GM19035 (cell line): ENCODE measurements around the gene SCAMP3.
"Not testable (repeated sequence)": the region's sequence is repeated elsewhere in the genome, so short reads cannot be mapped to it uniquely, and the experiment has no call there.

ENCODE experiments used
- ATAC-seq: cut with Tn5 transposase; IDR thresholded peaks from one replicate; pipeline ENCODE4 v1.9.1; 2021; ENCODE audit not compliant: unreplicated experiment

Gene SCAMP3

DNA sequence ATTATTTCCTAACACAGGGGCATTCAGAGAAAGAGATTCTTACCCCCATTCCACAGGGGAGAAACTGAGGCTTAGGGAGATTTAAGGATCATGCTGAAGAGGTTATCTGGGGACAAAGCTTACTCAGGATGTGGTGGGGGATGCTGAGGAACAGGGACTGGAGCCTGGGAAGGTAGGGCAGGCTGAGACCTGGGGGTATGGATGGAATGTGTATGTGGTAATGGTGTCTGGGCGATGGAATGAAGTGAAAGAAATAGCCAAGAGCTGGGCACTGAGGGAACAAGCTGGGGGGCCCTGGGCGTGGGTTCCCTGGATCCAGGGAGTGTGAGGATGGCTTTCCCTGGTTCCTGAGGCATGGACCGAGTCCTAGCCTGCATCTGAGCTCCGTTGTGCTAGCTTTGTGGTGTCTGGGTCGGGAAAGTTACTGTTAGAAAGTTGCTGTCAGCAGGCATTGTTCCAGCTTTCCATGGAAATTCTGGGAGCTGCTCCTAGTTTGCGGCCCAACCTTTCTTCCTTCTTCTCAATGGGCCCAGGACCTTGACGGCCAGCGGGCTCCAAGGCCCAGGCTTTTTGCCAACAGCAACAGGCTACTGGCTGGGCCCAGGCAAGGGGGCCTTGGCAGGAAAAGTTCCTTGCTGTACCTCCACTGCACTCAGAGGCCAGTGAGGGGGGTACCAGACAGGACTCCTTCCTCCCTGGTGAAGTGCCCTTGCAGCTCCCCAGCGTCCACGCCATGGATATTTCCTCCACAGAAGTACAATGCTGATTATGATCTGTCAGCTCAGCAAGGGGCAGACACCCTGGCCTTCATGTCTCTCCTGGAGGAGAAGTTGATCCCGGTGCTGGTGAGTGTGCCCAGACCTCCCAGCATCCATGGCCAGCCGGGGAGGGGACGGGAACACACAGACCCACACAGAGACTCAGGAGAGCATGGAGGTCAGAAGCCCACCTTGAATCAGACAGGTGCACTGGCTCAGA, 29.9 kb downstream of the SCAMP3 start:
- not testable (repeated sequence) for ATAC-seq

DNA sequence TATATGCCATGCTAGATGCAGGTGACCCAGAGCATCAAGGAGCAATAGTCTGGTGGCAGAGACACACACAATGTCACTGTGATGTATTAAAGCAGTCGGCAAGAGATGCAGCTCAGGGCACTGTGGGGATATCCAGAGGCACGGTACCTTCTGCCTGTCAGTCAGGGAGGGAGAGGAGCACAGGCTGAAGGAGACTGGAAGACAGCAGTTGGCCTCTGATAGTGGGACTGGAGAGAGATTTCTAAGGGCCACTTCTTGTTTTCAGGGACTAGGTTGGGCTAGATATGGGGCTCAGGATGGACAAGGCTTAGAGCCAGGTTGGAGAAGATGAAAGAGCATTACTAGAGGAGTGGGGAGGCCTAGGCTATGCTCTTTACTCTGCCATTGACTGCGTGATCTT, 30.9 kb downstream of the SCAMP3 start:
- ATAC-seq: not testable (repeated sequence)

DNA sequence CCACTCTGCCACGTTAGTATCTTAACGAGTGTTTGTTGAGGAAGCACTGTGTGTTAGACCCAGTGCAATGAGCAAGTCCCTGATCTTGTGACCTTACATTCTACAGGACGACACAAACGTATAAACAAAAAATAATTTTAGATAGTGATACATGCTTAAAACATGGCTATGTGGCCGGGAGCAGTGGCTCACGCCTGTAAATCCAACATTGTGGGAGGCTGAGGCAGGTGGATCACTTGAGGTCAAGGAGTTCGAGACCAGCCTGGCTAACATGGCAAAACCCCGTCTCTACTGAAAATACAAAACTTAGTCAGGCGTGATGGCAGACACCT, 34.1 kb downstream of the SCAMP3 start:
- ATAC-seq: no peak

DNA sequence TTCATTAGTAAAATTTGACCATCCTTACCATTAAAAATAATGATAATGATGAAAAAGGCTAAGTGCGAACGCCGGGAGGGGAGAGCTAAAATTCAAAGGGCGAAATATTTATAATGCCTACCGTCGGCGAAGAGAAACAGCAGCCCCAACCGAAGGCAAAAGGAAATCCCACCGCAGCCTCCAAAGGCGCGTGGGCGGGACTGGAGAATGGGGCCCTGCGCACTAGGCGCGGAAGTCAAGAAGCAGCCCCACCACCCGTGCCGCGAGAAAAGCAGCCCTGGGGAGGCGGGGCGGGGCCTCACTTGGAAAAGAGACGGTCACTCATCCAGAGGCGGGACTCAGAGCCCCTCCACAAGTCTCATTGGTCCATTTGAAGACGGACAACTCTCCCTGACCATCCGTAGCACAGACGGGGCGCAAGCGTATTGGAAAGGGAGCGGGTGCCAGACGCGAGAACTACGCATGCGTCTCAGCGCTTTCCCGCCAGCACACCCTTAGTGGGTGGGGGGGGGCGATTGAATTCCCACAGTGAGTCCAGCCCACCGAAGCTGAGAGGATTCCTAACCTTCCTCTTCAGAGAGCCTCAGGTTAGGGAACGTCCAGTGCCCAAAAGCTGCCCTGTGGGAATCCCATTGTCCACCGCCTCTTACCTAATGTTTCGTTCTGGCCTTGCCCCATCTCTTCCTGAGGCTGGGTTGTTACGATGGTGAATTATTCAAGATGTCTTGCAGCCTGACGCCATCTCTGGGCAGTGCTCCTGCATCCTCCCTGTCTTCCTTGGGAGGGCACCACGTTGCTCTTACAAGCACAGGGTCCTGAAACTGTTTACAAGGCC, 34.7 kb downstream of the SCAMP3 start:
- peak; percentile 94 for ATAC-seq

GRCh38 chr1:155226910-155227260, 35.3 kb downstream of the SCAMP3 start:
- no peak for ATAC-seq

- ATAC-seq: no peak
These were observed 35.8 kb downstream of the SCAMP3 start for GRCh38 chr1:155226188-155226909.

- ATAC-seq: not testable (repeated sequence)
These were observed 36.8 kb downstream of the SCAMP3 start for GRCh38 chr1:155225404-155225759.

DNA sequence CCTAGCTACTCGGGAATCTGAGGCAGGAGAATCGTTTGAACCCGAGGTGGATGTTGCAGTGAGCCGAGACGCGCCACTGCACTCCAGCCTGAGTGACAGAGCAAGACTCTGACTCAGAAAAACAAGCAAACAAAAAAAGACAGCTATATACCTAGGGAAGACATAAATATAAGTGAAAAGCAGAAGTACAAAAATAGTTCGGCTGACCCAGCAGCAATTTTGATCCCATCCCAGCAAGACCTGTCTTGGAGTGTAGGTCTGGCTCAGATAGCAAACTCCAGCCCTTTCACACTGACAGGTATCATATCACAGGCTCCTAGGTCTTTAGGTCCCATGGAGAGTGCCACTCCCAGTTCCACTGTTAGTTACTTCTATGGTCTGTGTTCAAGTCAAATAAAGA, 39.1 kb downstream of the SCAMP3 start:
- no peak for ATAC-seq

DNA sequence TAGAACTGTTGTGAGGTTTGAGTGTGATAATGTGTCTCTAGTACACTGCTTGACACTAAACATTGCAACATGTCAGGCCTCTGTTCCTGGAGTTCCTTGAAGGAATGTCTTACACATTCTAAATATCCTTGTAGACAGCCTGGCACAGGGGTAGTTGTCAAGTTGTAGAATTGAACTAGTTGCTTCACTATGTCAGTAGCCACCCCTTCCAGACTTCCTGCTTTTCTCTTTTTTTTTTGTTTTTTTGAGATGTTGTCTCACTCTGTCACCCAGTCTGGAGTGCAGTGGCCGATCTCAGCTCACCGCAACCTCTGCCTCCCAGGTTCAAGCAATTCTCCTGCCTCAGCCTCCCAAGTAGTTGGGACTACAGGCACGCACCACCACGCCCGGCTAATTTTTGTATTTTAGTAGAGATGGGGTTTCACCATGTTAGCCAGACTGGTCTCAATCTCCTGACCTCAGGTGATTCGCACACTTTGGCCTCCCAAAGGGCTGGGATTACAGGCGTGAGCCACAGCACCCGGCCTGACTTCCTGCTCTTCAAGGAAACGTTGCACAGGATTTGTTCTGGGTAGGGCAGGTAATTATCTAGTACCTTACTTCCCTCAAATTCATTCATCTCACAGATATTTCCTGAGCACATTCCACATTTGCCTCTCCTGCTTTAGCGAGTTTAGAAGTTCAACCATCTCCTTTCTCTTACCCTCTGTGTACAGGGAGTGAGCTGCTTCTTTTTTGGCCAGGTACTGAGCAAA, 41.8 kb downstream of the SCAMP3 start:
- not testable (repeated sequence) for ATAC-seq

DNA sequence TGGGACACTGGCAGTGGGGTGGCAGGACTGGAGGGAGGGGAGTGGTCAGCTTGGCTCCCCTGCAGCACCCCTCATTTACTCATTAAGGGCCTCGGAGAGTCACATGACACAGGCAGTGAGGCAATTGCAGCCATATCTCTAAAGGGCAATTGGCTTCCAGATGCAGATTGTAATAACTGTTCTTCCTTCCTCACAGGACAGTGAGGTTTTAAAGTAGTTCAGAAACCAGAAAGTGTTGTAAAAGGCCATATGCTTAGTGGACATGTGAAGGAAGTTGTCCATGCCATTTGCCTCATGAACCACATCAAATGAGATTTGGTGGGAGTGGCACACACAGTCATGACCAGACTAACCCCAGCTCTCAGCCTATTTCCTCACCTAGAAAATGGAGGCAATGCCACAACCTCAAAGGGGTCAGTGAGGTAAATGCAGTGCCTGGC, 42.5 kb downstream of the SCAMP3 start:
- no peak for ATAC-seq

DNA sequence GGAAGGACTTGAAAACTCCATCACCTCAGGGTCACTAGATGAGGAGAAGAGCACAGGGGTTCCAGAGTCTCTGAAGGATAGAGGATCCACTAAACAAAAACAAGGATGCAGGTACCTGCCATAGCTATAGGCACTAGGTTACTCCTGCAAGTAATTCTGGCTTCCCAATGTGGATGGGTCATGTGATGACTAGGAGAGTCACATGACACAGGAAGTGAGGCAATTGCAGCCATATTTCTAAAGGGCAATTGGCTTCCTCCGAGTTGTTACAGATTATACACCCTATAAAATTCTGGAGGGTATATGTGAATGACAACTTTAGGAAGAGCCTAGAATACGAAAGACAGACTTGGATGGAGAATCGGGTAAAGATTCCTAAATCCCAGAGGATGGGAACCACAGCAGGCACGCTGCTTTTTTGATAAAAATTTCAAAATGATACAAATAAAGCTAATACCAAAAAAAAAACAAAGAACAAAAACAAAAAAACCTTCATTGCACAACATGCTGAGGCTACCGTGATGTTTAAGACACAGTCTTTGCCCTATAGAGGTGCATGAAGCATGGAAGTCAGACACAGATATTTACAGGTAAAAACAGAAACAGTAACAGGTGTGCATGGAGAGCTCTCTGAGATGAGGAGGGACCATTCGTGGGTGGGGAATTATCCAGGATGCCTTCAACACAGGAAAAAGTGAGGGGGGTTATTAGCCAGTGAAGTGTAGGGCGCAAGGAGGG, 43.1 kb downstream of the SCAMP3 start:
- ATAC-seq: no peak

GRCh38 chr1:155214702-155215101, 47.5 kb downstream of the SCAMP3 start:
- ATAC-seq: not testable (repeated sequence)

- not testable (repeated sequence) for ATAC-seq
These were observed 50.1 kb downstream of the SCAMP3 start for GRCh38 chr1:155212051-155212440.

GRCh38 chr1:155211381-155212050, 50.6 kb downstream of the SCAMP3 start:
- not testable (repeated sequence) for ATAC-seq

- no peak for ATAC-seq
These were observed 51.7 kb downstream of the SCAMP3 start for GRCh38 chr1:155210314-155211104.

DNA sequence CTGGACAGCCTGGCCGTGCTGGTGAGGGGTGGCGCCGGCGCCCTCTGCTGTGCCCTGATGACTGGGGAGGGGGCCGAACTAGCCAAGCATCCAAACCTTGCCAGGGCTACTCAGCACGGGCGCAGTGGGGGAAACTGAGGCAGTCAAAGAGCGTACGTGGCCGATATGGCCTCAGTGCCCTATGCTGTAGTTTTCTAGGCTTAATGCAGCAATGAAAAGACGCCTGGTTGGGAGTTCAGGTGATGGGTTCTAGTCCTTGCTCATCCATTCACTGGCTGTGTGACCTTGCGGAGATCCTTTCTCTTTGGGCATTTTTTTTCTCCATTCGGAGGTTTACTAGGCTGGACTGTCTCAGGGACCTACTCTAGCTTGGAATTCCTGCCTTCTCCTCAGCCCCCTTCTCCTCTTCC, 52.8 kb downstream of the SCAMP3 start:
- ATAC-seq: no peak

DNA sequence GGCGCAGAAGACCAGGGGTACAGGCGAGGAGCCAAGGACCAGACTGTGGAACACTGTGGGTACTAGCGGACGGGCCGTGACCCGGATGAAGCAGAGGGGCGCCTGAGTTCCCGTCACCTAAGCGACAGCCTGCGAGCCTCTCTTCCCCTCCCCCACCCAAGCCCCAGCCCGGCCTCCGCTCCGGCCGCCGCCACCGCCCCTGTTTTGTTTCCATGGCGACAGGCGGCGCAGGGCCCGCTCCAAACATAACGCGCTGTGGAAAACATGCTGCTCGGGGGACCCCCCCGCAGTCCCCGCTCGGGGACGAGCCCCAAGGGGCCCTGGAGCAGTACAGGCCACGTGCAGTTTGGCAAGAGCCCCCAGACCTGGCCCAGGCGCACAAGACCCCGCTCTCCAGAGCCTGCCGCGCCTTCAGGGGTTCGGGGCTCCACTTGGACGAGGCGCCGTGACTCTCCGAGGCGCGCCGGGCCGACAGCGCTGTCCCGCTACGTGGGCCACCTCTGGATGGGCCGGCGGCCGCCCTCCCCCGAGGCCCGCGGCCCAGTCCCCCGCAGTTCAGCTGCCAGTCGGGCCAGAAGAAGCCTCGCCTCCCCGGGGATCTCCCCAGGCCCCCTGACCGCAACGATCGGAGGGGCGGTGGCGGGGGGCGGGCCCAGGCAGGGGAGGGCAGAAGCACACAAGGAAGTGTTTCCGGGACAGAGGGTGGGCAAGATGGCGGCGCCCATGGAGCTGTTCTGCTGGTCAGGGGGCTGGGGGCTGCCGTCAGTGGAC, 53.4 kb downstream of the SCAMP3 start, which contains the start of gene MTX1:
TSS of gene MTX1 (plus strand) at position 155 of the 771 bp plus-strand sequence. CDS start at position 265, 110 bp downstream.
- peak; percentile 83 for ATAC-seq
